Esophagus (tissue), 2 donors: Measurements from ENCODE around the gene OAS2. TPM values are rescaled to one million over a fixed set of nuclear protein-coding genes. Genes with fewer than 3 reads are reported as not detected.

Experiments used
- H3K27ac ChIP-seq, 2 donors: one replicate each; pipeline ENCODE4 v1.5.1; 2013; ENCODE audit warnings: low read depth in 2 of 2, mild to moderate bottlenecking in 2 of 2, inconsistent platforms in 1 of 2, low read length in 1 of 2, moderate library complexity in 1 of 2
- H3K27me3 ChIP-seq, 2 donors: one replicate each; pipeline ENCODE4 v1.6.1; 2013; ENCODE audit warnings: low read length in 2 of 2, control low read depth in 1 of 2, mild to moderate bottlenecking in 1 of 2; ENCODE audit not compliant: insufficient read depth in 2 of 2, control insufficient read depth in 1 of 2
- H3K36me3 ChIP-seq, 2 donors: one replicate each; pipeline ENCODE4 v1.6.1; 2013; ENCODE audit warnings: low read length in 1 of 2; ENCODE audit not compliant: control insufficient read depth in 2 of 2, insufficient read depth in 2 of 2
- H3K4me1 ChIP-seq, 2 donors: one replicate each; pipeline ENCODE4 v1.6.1; 2013; ENCODE audit warnings: low read length in 1 of 2; ENCODE audit not compliant: control insufficient read depth in 2 of 2, insufficient read depth in 2 of 2
- H3K4me3 ChIP-seq, 2 donors: one replicate each; pipeline ENCODE4 v1.5.1; 2013; ENCODE audit warnings: low read length in 2 of 2, mild to moderate bottlenecking in 2 of 2, low read depth in 1 of 2, moderate library complexity in 1 of 2
- H3K9me3 ChIP-seq, 2 donors: one replicate each; pipeline ENCODE4 v1.6.1; 2013; ENCODE audit warnings: mild to moderate bottlenecking in 2 of 2, low read depth in 1 of 2, low read length in 1 of 2, moderate library complexity in 1 of 2; ENCODE audit not compliant: control insufficient read depth in 2 of 2, insufficient read depth in 1 of 2
- WGBS, 2 donors: extraction: QIAGEN DNeasy Blood & Tissue Kit; methylation state at CpG; one replicate each; pipeline ENCODE4 v1.1.7; 2013; 5-methylcytosine and 5-hydroxymethylcytosine counted together
- polyA plus RNA-seq, 2 donors: library from polyadenylated mRNA; stranded (reverse); fragments of 200-250 nt; gene quantifications; one replicate each; pipeline ENCODE4 v1.2.3, GENCODE V29; 2013
- donor health status: healthy with polysubstance abuse.
- donor health status: Bipolar disorder and iron deficiency.

Gene OAS2
- polyA plus RNA-seq, 2 donors, result 6.6 to 10.8 TPM

GRCh38 chr12:112964915-112965314, 13.4 kb upstream of the OAS2 start:
- Histone ChIP-seq H3K4me3 (no peak overlapping the region), H3K9me3 (no peaks in the 10 kb centered on the region), H3K27me3 (no peaks in the 10 kb centered on the region), H3K4me1 (no peaks in the 10 kb centered on the region), H3K36me3 (peaks cover 14 to 42% of the 10 kb centered on the region in 2 donors), H3K27ac (no peak overlapping the region)
- WGBS, 2 donors, result 96% methylated on average over 4 of the region's 4 CpGs

GRCh38 chr12:112965643-112966042, 12.7 kb upstream of the OAS2 start:
- Histone ChIP-seq H3K27ac (no peak overlapping the region), H3K36me3 (peaks cover 14 to 47% of the 10 kb centered on the region in 2 donors), H3K4me3 (no peak overlapping the region), H3K27me3 (no peaks in the 10 kb centered on the region), H3K4me1 (no peaks in the 10 kb centered on the region), H3K9me3 (no peaks in the 10 kb centered on the region)
- WGBS, 2 donors, result 93% methylated on average over 15 of the region's 15 CpGs

GRCh38 chr12:112967306-112967705, 11.0 kb upstream of the OAS2 start:
- Histone ChIP-seq H3K36me3 (peaks cover 14 to 51% of the 10 kb centered on the region in 2 donors), H3K27ac (no peak overlapping the region), H3K4me1 (no peaks in the 10 kb centered on the region), H3K27me3 (no peaks in the 10 kb centered on the region), H3K4me3 (no peak overlapping the region), H3K9me3 (no peaks in the 10 kb centered on the region)
- 93 to 95% methylated on average over 9 of the region's 9 CpGs for WGBS, 2 donors

GRCh38 chr12:112967858-112968257, 10.5 kb upstream of the OAS2 start:
- Histone ChIP-seq H3K36me3 (peaks cover 14 to 46% of the 10 kb centered on the region in 2 donors), H3K27me3 (no peaks in the 10 kb centered on the region), H3K9me3 (no peaks in the 10 kb centered on the region), H3K4me1 (no peaks in the 10 kb centered on the region), H3K27ac (no peak overlapping the region), H3K4me3 (no peak overlapping the region)
- 91 to 95% methylated on average over 7 of the region's 7 CpGs for WGBS, 2 donors

- Histone ChIP-seq H3K9me3 (no peaks in the 10 kb centered on the region), H3K4me3 (no peak overlapping the region), H3K27me3 (no peaks in the 10 kb centered on the region), H3K27ac (no peak overlapping the region), H3K4me1 (no peaks in the 10 kb centered on the region), H3K36me3 (peaks cover 8 to 32% of the 10 kb centered on the region in 2 donors)
- 96% methylated on average over 8 of the region's 8 CpGs for WGBS, 2 donors
Observed at GRCh38 chr12:112969547-112970306, 8.6 kb upstream of the OAS2 start.

GRCh38 chr12:112970391-112970790, 7.9 kb upstream of the OAS2 start:
- no peaks in the 10 kb centered on the region for H3K4me1 ChIP-seq
- no peaks in the 10 kb centered on the region for H3K9me3 ChIP-seq
- H3K27ac ChIP-seq, result no peak overlapping the region
- no peaks in the 10 kb centered on the region for H3K27me3 ChIP-seq
- 89 to 92% methylated on average over 2 of the region's 2 CpGs for WGBS, 2 donors
- H3K4me3 ChIP-seq, result no peak overlapping the region
- H3K36me3 ChIP-seq, result peaks cover 3 to 30% of the 10 kb centered on the region in 2 donors

GRCh38 chr12:112971248-112971647, 7.1 kb upstream of the OAS2 start:
- Histone ChIP-seq H3K4me1 (no peaks in the 10 kb centered on the region), H3K27ac (no peak overlapping the region), H3K36me3 (peaks cover 3 to 24% of the 10 kb centered on the region in 2 donors), H3K27me3 (no peaks in the 10 kb centered on the region), H3K4me3 (no peak overlapping the region), H3K9me3 (no peaks in the 10 kb centered on the region)
- 63 to 75% methylated on average over 5 of the region's 5 CpGs for WGBS, 2 donors

- Histone ChIP-seq H3K4me1 (peaks cover 0 to 3% of the 10 kb centered on the region in 2 donors), H3K27ac (no peak overlapping the region)
- WGBS, 2 donors, result 74 to 82% methylated on average over 4 of the region's 4 CpGs
Observed at GRCh38 chr12:112973011-112973735, 5.1 kb upstream of the OAS2 start.

GRCh38 chr12:112973818-112974231, 4.5 kb upstream of the OAS2 start:
- WGBS, 2 donors, result 39 to 40% methylated on average over 5 of the region's 5 CpGs
- Histone ChIP-seq H3K4me3 (no peak overlapping the region), H3K9me3 (no peaks in the 10 kb centered on the region), H3K27me3 (no peaks in the 10 kb centered on the region), H3K36me3 (peaks cover 0 to 21% of the 10 kb centered on the region in 2 donors), H3K4me1 (peaks cover 0 to 3% of the 10 kb centered on the region in 2 donors), H3K27ac (no peak overlapping the region)

More at GRCh38 chr12:112973011-112973735, 5.1 kb upstream of the OAS2 start:
- no peaks in the 10 kb centered on the region for H3K9me3 ChIP-seq
- no peaks in the 10 kb centered on the region for H3K27me3 ChIP-seq
- H3K4me3 ChIP-seq, result no peak overlapping the region
- peaks cover 0 to 21% of the 10 kb centered on the region in 2 donors for H3K36me3 ChIP-seq
